HepG2 (cell line): ENCODE results near the gene SUOX. TPM values are rescaled to one million over a fixed set of nuclear protein-coding genes. Genes with fewer than 3 reads are reported as not detected.
A peak's percentile ranks its signal among the peaks of the same experiment; 100 is the strongest.

ENCODE experiments used
- ARNT ChIP-seq: fragments of 450-650 bp; IDR thresholded peaks from 2 replicates; pipeline ENCODE4 v1.6.1; 2017
- ARNTL ChIP-seq: sonication (generic); formaldehyde crosslinking; IDR thresholded peaks from 2 replicates; pipeline ENCODE4 v1.4.0; 2020; ENCODE audit warnings: mild to moderate bottlenecking, missing genetic modification reagents
- ATF5 ChIP-seq: sonication (generic); formaldehyde crosslinking; IDR thresholded peaks from 2 replicates; pipeline ENCODE4 v1.4.0; 2020; ENCODE audit warnings: mild to moderate bottlenecking, low read depth, missing genetic modification reagents
- CREM ChIP-seq, 2 experiments: sonication (generic) in 1 of 2; formaldehyde crosslinking in 1 of 2; IDR thresholded peaks; 2 replicates each; pipeline versions ENCODE4 v1.4.0 to v1.6.1; 2016 to 2020; ENCODE audit warnings: antibody characterized with exemption in 1 of 2, mild to moderate bottlenecking in 1 of 2, missing genetic modification reagents in 1 of 2
- EHMT2 ChIP-seq: fragments of 200-600 bp; sonication (generic); IDR thresholded peaks from 2 replicates; pipeline ENCODE4 v1.7.0; 2017; ENCODE audit warnings: antibody characterized with exemption, low read depth, low read length, borderline replicate concordance
- ETV5 ChIP-seq: IDR thresholded peaks from 2 replicates; pipeline ENCODE4 v1.6.1; 2018; ENCODE audit warnings: missing biosample characterization, missing genetic modification reagents, inconsistent platforms, borderline replicate concordance
- FOXK2 ChIP-seq: fragments of 450-650 bp; IDR thresholded peaks from 2 replicates; pipeline ENCODE4 v1.6.1; 2016
- HES4 ChIP-seq: sonication (generic); formaldehyde crosslinking; IDR thresholded peaks from 2 replicates; pipeline ENCODE4 v1.9.0; 2021; ENCODE audit warnings: mild to moderate bottlenecking, missing genetic modification reagents, borderline replicate concordance
- HNRNPH1 ChIP-seq: fragments of 200-400 bp; formaldehyde crosslinking; optimal IDR thresholded peaks from 2 replicates; pipeline ENCODE3; 2017; ENCODE audit warnings: mild to moderate bottlenecking, low read depth, low read length
- KAT2B ChIP-seq: fragments of 150-350 bp; IDR thresholded peaks from 2 replicates; pipeline ENCODE4 v1.6.1; 2014; ENCODE audit warnings: low read depth, low read length, borderline replicate concordance
- NCOR1 ChIP-seq: fragments of 200-600 bp; sonication (generic); IDR thresholded peaks from 2 replicates; pipeline ENCODE4 v1.7.0; 2017; ENCODE audit warnings: antibody characterized with exemption, low read length, borderline replicate concordance
- NFIB ChIP-seq: sonication (generic); formaldehyde crosslinking; IDR thresholded peaks from 2 replicates; pipeline ENCODE4 v1.9.0; 2021; ENCODE audit warnings: missing genetic modification reagents, mild to moderate bottlenecking, borderline replicate concordance
- NR2C2 ChIP-seq: sonication (generic); formaldehyde crosslinking; IDR thresholded peaks from 2 replicates; pipeline ENCODE4 v1.4.0; 2020; ENCODE audit warnings: missing genetic modification reagents, mild to moderate bottlenecking, moderate library complexity, borderline replicate concordance
- PAWR ChIP-seq: sonication (generic); formaldehyde crosslinking; IDR thresholded peaks from 2 replicates; pipeline ENCODE4 v1.4.0; 2020; ENCODE audit warnings: missing genetic modification reagents, mild to moderate bottlenecking, borderline replicate concordance
- POGZ ChIP-seq: sonication (generic); formaldehyde crosslinking; IDR thresholded peaks from 2 replicates; pipeline ENCODE4 v1.4.0; 2020; ENCODE audit warnings: mild to moderate bottlenecking, missing genetic modification reagents
- TOE1 ChIP-seq: sonication (generic); formaldehyde crosslinking; IDR thresholded peaks from 2 replicates; pipeline ENCODE4 v1.4.0; 2020; ENCODE audit warnings: mild to moderate bottlenecking, missing genetic modification reagents
- ZBTB4 ChIP-seq: sonication (generic); formaldehyde crosslinking; IDR thresholded peaks from 2 replicates; pipeline ENCODE4 v1.4.0; 2020; ENCODE audit warnings: missing genetic modification reagents, mild to moderate bottlenecking, borderline replicate concordance
- ZFP37 ChIP-seq: sonication (generic); formaldehyde crosslinking; IDR thresholded peaks from 2 replicates; pipeline ENCODE4 v1.4.0; 2020; ENCODE audit warnings: missing genetic modification reagents, borderline replicate concordance
- ZNF225 ChIP-seq: sonication (generic); formaldehyde crosslinking; IDR thresholded peaks from 2 replicates; pipeline ENCODE4 v1.4.0; 2020; ENCODE audit warnings: mild to moderate bottlenecking, missing genetic modification reagents
- ZNF430 ChIP-seq: sonication (generic); formaldehyde crosslinking; IDR thresholded peaks from 2 replicates; pipeline ENCODE4 v1.9.0; 2021; ENCODE audit warnings: mild to moderate bottlenecking, missing genetic modification reagents
- ZNF451 ChIP-seq: sonication (generic); formaldehyde crosslinking; IDR thresholded peaks from 2 replicates; pipeline ENCODE4 v1.5.0; 2020; ENCODE audit warnings: mild to moderate bottlenecking, missing genetic modification reagents
- ZNF572 ChIP-seq: sonication (generic); formaldehyde crosslinking; IDR thresholded peaks from 2 replicates; pipeline ENCODE4 v1.5.1; 2020; ENCODE audit warnings: mild to moderate bottlenecking, missing genetic modification reagents
- ZNF577 ChIP-seq: sonication (generic); formaldehyde crosslinking; IDR thresholded peaks from 2 replicates; pipeline ENCODE4 v1.4.0; 2020; ENCODE audit warnings: mild to moderate bottlenecking, low read depth, missing genetic modification reagents, borderline replicate concordance
- ZNF598 ChIP-seq: sonication (generic); formaldehyde crosslinking; IDR thresholded peaks from 2 replicates; pipeline ENCODE4 v1.5.1; 2020; ENCODE audit warnings: mild to moderate bottlenecking, missing genetic modification reagents, borderline replicate concordance
- ZNF629 ChIP-seq: sonication (generic); formaldehyde crosslinking; conservative IDR thresholded peaks from 2 replicates; pipeline ENCODE4 v1.5.0; 2020; ENCODE audit warnings: missing genetic modification reagents
- polyA plus RNA-seq, 8 experiments: library from polyadenylated mRNA; depleted of rRNA in 3 of 8; stranded (reverse) in 7 of 8; unstranded in 1 of 8; fragments of >200 nt; fragmentation: Illumina TruSeq in 4 of 8; extraction: Trizol in 4 of 8; gene quantifications; 2 replicates each; pipeline versions ENCODE4 v1.2.1 to v1.2.3, GENCODE V29; 2011 to 2016; ENCODE audit warnings: low read depth in 4 of 8, missing spikeins in 1 of 8, mixed read lengths in 1 of 8; ENCODE audit not compliant: insufficient read depth in 1 of 8
- total RNA-seq, 5 experiments: library from RNA; depleted of rRNA; stranded (reverse); fragments of >200 nt; fragmentation: Illumina TruSeq; extraction: Trizol; gene quantifications; 2 replicates each; pipeline ENCODE4 v1.2.3, GENCODE V29; 2016; ENCODE audit warnings: low read depth in 1 of 5
- TF ChIP-seq, protein P1 (sequence below): sonication (generic); formaldehyde crosslinking; IDR thresholded peaks from 2 replicates; pipeline ENCODE4 v1.4.0; 2020; ENCODE audit warnings: missing genetic modification reagents

Gene SUOX
- total and polyA plus RNA-seq, 2 of the 13 experiments (the other 11 are each of a cell fraction or from before 2014, with no cell fraction given), result 23.9 to 25.9 TPM

- TF ChIP-seq ZNF451, result peak; percentile 25; the same call in 1 of the 2 replicates
- no peak for TF ChIP-seq ZNF629 (CRISPR knock-in tag)
- TF ChIP-seq EHMT2, result no peak
- TF ChIP-seq ZNF225, result no peak
- no peak for TF ChIP-seq ZFP37 (CRISPR knock-in tag)
- TF ChIP-seq, protein P1, sequence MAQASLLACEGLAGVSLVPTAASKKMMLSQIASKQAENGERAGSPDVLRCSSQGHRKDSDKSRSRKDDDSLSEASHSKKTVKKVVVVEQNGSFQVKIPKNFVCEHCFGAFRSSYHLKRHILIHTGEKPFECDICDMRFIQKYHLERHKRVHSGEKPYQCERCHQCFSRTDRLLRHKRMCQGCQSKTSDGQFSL, result peak; percentile 61; the same call in 1 of the 2 replicates
- no peak; the same call in 1 of the 2 replicates for TF ChIP-seq NCOR1
- no peak for TF ChIP-seq ZNF572
- TF ChIP-seq POGZ (CRISPR knock-in tag), result peak; percentile 23; the same call in 1 of the 2 replicates
- TF ChIP-seq NFIB (CRISPR knock-in tag), result no peak
- no peak for TF ChIP-seq ZBTB4 (CRISPR knock-in tag)
- TF ChIP-seq TOE1 (CRISPR knock-in tag), result 0 out of 2 replicates have a peak, but pooled peaks have one; percentile 31
- no peak for TF ChIP-seq KAT2B
- no peak for TF ChIP-seq ARNT
- TF ChIP-seq ZNF598 (CRISPR knock-in tag), result peak; percentile 46; the same call in 1 of the 2 replicates
- no peak for TF ChIP-seq HNRNPH1
- 0 out of 2 replicates have a peak, but pooled peaks have one; percentile 22 for TF ChIP-seq NR2C2 (CRISPR knock-in tag)
- TF ChIP-seq HES4 (CRISPR knock-in tag), result no peak
- TF ChIP-seq ARNTL, result 0 out of 2 replicates have a peak, but pooled peaks have one; percentile 62
- TF ChIP-seq PAWR, result no peak
- TF ChIP-seq ETV5, result no peak; the same call in 1 of the 2 replicates
- no peak for TF ChIP-seq FOXK2
- TF ChIP-seq CREM (IDR thresholded peaks at IDR 0.05), result peak; percentile 62; the same call in 1 of the 2 replicates
- TF ChIP-seq CREM (CRISPR knock-in tag; IDR thresholded peaks at IDR 0.05), result no peak
- no peak for TF ChIP-seq ATF5 (CRISPR knock-in tag)
- TF ChIP-seq ZNF577 (CRISPR knock-in tag), result no peak
- TF ChIP-seq ZNF430 (CRISPR knock-in tag), result peak; percentile 21; the same call in 1 of the 2 replicates
Observed at GRCh38 chr12:55966408-55967281, 30.4 kb upstream of the SUOX start, which contains the start of gene CDK2 (continued).
